GM18868 (cell line): Measurements from ENCODE around the gene SPATA6.
"Not testable (repeated sequence)": the region's sequence is repeated elsewhere in the genome, so short reads cannot be mapped to it uniquely, and the experiment has no call there.

ENCODE experiments used
- ATAC-seq: cut with Tn5 transposase; IDR thresholded peaks from one replicate; pipeline ENCODE4 v1.9.1; 2021; ENCODE audit warnings: mild to moderate bottlenecking, moderate library complexity; ENCODE audit not compliant: unreplicated experiment

SPATA6 gene

DNA sequence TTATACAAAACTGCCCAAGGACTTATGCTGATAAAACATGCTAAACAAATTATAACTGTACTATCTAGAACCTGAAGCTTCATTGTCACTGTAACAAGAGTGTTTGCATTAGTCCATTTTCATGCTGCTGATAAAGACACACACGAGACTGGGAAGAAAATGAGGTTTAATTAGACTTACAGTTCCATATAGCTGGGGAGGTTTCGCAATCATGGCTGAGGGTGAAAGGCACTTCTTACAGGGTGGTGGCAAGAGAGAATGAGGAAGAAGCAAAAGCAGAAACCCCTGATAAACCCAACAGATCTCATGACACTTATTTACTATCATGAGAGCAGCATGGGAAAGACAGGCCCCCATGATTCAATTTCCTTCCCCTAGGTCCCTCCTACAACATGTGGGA, 100.4 kb downstream of the SPATA6 start:
- no peak for ATAC-seq

GRCh38 chr1:48362901-48363300, 109.1 kb downstream of the SPATA6 start:
- ATAC-seq, result no peak

DNA sequence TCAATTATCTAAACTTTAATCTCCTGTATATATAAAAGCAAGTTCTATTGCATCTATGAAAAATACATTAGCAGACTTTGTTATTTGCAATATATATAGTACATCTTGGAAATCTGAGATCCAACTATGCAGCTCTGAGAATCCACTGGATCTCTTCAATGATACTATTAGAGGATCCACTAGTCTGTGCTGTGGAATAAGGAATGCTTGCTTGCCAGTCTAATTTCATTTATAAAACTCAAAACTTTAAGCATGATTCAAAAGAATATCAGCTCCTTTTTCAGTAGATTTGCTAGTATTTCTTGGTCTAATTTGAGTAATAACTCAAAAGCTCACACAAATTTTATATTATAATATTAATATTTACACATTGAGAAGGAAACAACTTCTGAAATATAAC, 115.1 kb downstream of the SPATA6 start:
- ATAC-seq, result no peak

GRCh38 chr1:48344373-48344772, 127.6 kb downstream of the SPATA6 start:
- no peak for ATAC-seq

DNA sequence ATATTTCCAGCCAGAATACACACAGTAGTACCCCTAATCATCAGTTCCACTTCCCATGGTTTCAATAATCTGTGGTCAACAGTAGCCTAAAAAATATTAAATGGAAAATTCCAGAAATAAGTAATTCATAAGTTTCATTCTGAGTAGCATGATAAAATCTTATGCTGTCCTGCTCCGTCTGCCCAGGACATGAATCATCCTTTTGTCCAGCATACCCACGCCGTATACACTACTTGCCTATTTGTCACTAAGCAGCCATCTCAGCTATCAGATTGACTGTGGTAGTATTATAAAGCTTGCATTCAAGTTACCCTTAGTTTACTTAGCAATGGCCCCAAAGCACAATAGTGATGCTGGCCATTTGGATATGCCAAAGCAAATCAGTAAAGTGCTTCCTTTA, 130.8 kb downstream of the SPATA6 start:
- no peak for ATAC-seq

GRCh38 chr1:48338257-48338656, 133.7 kb downstream of the SPATA6 start:
- no peak for ATAC-seq

GRCh38 chr1:48333316-48333715, 138.7 kb downstream of the SPATA6 start:
- no peak for ATAC-seq

- ATAC-seq, result no peak
Observed at GRCh38 chr1:48332115-48332514, 139.9 kb downstream of the SPATA6 start.

DNA sequence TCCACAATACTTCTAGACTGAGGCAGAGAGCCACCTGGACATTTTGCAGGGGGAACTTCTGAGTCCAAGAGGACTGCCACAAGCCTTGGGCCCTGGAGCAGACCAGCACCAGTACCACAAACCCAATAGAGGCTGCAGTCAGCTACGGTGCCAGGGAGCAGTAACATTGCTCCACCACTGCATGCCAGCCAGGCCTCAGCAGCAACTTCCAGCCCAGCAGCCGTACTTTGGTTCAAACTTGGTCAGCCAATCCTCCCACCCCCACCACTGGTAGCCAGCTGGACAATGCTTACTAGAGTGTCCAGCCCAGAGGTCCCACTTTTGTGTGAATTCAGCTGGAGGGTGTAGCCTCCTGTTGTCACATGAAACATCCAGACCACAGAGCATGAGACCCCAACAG, 142.1 kb downstream of the SPATA6 start:
- ATAC-seq, result no peak

DNA sequence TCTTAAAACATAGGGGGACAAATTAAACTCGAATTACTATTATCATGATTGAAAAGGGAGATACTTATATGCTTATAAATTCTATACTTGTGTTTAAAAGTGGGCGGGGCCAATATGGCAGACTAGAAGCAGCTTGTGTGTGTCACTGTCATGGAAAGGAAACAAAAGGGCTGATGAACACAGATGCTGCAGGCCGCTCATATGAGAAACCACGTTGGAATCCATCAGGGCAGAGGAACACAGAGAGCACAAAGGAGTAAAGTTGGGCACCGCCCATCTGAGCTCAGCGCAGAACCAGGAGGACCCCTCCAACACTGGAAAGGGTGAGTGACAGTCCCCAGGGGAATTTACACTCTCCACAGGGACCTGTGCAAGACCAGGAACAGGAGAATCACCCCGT, 142.5 kb downstream of the SPATA6 start:
- no peak for ATAC-seq

- ATAC-seq, result not testable (repeated sequence)
Observed at GRCh38 chr1:48311829-48312228, 160.2 kb downstream of the SPATA6 start.

- no peak for ATAC-seq
Observed at GRCh38 chr1:48309564-48310082, 162.4 kb downstream of the SPATA6 start.

GRCh38 chr1:48302652-48303051, 169.4 kb downstream of the SPATA6 start:
- no peak for ATAC-seq

DNA sequence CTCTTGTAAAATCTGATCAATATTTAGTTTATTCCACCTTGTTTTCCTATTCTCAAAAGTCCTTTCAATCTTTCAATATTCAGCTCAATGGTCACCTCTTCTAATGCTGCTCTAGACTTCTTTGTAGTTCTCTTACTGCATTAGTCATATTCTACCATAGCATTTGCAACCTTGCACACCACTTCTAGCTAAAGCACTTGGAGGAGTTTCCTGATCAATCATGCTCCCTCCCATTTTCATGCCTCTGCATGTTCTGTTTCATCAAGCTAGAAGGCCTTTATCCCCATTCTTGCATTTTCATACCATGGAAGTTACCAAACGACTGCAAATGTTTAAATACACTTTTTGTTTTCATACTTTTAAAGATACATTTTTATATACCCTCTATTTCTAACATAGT, 177.3 kb downstream of the SPATA6 start:
- no peak for ATAC-seq

DNA sequence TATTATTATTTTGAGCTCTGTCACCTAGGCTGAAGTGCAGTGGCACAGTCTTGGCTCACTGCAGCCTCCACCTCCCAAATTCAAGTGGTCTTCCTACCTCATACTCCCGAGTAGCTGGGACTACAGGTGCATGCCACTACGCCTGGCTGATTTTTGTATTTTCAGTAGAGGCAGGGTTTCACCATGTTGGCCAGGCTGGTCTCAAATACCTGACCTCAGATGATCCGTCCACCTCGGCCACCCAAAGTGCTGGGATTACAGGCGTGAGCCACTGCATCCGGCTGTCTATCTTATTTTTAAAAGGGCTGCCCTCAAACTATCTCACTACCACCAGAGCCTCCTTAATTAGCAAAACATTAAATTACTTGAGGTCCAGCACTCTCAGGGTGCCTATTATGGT, 177.9 kb downstream of the SPATA6 start:
- not testable (repeated sequence) for ATAC-seq

DNA sequence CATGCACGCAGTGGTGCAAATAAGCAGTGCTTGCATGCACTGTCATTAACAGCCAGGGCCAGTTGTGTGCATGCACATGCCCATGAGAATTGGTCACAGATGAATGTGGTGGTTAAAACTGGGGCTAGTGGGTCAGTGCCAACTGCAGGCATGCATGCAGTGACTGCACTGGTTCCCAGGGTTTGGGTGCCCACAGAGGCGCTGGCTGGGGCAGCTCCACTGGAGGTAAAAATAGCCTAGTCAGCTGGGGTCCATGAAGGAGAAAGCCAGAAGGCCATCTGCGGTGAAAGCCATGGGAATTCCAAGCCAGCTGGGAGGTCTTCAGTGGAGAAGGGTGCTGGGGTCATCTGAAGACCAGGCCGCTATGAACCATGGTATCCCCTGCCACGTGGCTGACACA, 179.3 kb downstream of the SPATA6 start:
- ATAC-seq, result no peak

DNA sequence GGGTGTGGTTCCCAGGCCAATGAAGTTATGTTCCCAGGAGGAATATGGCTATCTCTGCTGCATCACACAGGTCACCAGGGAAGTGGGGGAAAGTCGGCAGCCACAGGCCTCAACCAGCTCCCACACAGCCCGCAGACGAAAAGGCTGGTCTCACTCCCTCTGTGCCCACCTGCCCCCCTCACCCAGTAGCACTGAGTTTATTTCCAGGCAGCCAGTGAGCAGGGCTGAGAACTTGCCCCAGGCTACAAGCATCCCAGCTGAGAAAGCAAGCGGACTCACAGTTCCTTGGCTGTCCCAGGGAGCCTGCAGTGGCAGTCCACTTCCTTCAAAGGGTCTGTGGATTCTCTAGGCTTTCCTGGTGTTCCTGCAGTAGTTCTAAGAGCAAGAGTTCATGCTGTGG, 180.6 kb downstream of the SPATA6 start:
- ATAC-seq, result no peak

DNA sequence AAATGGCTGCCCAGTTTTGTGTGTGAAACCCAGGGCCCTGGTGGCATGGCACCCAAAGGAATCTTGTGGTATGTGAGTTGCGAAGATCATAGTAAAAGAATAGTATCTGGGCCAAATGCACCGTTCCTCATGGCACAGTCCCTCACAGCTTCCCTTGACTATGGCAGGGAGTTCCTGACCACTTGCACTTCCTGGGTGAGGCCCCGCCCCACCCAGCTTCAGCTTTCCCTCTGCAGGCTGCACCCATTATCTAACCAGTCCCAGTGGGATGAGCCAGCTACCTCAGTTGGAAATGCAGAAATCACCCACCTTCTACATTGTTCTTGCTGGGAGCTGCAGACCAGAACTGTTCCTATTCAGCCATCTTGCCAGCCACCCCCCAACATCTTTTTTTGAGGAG, 186.5 kb downstream of the SPATA6 start:
- no peak for ATAC-seq

DNA sequence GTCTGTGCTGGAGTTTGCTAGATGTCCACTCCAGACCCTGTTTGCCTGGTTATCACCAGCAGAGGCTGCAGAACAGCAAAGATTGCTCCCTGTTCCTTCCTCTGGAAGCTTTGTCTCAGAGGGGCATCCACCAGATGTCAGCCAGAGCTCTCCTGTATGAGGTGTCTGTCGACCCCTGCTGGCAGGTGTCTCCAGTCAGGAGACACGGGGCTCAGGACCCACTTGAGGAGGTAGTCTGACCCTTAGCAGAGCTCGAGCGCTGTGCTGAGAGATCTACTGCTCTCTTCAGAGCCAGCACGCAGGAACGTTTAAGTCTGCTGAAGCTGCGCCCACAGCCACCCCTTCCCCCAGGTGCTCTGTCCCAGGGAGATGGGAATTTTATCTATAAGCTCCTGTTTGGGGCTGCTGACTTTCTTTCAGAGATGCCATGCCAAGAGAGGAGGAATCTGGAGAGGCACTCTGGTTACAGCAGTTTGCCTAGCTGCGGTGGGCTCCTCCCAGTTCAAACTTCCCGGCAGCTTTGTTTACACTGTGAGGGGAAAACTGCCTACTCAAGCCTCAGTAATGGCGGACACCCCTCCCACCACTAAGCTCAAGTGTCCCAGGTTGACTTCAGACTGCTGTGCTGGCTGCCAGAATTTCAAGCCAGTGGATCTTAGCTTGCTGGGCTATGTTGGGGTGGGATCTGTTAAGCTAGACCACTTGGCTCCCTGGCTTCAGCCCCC, 187.1 kb downstream of the SPATA6 start:
- not testable (repeated sequence) for ATAC-seq

DNA sequence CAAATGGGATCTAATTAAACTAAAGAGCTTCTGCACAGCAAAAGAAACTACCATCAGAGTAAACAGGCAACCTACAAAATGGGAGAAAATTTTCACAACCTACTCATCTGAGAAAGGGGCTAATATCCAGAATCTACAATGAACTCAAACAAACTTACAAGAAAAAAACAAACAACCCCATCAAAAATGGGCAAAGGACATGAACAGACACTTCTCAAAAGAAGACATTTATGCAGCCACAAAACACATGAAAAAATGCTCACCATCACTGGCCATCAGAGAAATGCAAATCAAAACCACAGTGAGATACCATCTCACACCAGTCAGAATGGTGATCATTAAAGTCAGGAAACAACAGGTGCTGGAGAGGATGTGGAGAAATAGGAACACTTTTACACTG, 189.7 kb downstream of the SPATA6 start:
- not testable (repeated sequence) for ATAC-seq

- not testable (repeated sequence) for ATAC-seq
Observed at GRCh38 chr1:48277437-48277836, 194.6 kb downstream of the SPATA6 start.

DNA sequence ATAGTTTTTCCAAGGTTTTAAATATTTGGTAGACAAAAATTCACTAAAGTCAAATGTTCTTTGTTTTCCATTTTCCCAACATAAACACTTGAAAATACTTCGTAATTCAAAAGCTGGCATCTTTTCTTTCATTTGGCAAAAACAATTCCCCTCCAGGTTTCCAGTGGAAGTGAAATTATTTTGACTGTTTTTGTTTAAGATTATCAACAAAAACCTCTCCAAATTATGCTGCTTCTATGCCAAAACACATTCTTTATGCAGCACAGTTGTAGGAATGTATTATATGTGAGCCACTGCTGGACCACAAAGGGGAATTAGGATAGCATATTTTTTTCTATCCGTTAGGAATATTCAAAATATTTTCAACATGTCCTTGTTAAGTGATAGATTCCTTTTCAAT, 205.4 kb downstream of the SPATA6 start:
- ATAC-seq, result no peak

DNA sequence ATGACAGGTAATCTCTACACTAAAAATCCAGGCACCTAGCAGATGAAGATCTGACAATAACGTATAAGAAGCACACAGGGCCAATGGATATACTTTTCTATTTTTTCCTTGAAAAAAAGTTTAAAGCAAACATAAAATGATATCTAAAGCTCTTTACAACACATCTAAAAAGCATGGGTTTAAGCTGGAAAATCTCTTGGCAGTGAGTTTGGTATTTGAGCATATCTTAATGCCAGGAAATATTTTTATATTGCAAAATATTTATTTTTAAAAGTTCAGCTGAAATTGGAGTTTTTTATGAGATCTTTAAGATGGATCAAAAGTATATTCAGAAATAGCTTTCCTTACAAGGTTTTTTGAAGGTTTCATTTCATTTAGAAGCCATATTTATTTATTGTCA, 209.0 kb downstream of the SPATA6 start:
- ATAC-seq, result no peak
